ENCODE results near the gene CARD18. TPM values are rescaled to one million over a fixed set of nuclear protein-coding genes. Genes with fewer than 3 reads are reported as not detected.

Gene CARD18, protein sequence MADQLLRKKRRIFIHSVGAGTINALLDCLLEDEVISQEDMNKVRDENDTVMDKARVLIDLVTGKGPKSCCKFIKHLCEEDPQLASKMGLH
- total RNA-seq = not detected in 2 replicates

DNA sequence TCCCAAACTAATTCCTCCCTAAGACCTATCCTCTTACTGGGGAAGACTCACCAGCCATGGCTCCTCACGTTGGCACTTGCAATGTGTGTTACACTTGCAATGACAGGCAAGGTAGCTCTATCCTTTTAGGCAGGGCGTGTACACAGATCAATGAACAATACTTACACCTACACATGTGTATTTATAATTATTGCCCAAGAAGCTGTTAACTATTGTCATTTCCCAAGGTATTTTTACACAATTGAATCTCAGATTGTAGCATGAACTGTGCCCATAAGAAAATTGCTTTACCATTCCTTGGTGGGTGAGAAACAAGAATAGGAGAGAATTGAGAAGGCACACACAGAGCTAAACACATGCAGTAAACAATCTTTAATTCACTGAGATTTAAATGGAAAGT, at the start of gene CARD18:
TSS of gene CARD18 (minus strand) at position 101 of the 400 bp plus-strand sequence. CDS start at position 58, 43 bp downstream.

Other genes starting within 250 kb of the CARD18 start
- gene CASP12, start 241.3 kb downstream of the CARD18 start, total RNA-seq = 0.06 TPM in 1 of 2 replicates, not detected in the other
- gene CASP4, start 171.2 kb downstream of the CARD18 start, total RNA-seq = 166 and 167 TPM in 2 replicates
- not detected in 2 replicates for gene CASP5, start 116.6 kb downstream of the CARD18 start, total RNA-seq
- gene CASP1, start 104.6 kb downstream of the CARD18 start, total RNA-seq = 33.2 and 34.4 TPM in 2 replicates
- 15.3 and 17.0 TPM in 2 replicates for gene CARD16, start 94.4 kb downstream of the CARD18 start, total RNA-seq